Epithelial cell of umbilical artery (primary cell): ENCODE measurements around the gene F2RL3. TPM values are rescaled to one million over a fixed set of nuclear protein-coding genes. Genes with fewer than 3 reads are reported as not detected.

Experiments used
- total RNA-seq: library from RNA; depleted of rRNA; stranded (reverse); fragments of >200 nt; gene quantifications from 2 replicates; pipeline ENCODE4 v1.2.3, GENCODE V29; 2014

F2RL3 gene
- total RNA-seq: 1.1 and 2.3 TPM in 2 replicates

DNA sequence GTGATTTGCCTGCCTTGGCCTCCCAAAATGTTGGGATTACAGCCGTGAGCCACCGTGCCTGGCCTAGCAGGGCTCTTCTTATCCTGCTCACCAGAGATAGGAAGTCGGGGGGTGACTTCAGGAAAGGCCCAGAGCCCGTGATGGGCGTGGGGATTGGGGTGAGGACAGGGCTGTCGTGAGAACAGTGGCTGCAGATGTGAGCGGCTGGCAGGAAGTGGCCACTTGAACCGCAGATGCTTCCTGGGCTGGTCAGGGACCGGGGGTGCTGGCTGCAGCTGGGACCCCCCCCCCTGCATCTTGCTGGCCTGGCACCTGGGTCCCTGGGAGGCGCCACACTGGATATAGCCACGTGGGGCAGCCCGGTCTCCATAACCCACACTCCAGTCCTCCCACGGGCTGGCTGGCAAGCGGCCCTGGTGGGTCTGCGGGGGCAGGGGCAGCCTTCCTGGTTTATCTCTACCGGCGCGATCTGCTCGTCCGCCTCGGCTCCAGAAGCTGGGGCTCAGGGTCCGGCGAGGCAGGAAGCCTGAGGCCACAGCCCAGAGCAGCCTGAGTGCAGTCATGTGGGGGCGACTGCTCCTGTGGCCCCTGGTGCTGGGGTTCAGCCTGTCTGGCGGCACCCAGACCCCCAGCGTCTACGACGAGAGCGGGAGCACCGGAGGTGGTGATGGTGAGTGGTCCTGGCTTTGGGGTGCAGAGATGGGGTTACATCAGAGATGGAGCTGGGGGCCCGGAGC is at the start of gene F2RL3:
Gene F2RL3 (plus strand): TSS at position 371 of the 737 bp plus-strand sequence. CDS start 191 bp downstream, at position 562.

Other genes starting within 250 kb of the F2RL3 start
- gene SMIM7, start 228.9 kb upstream of the F2RL3 start, total RNA-seq: 52.6 and 102 TPM in 2 replicates
- gene TMEM38A, start 227.9 kb upstream of the F2RL3 start, total RNA-seq: 2.6 and 2.9 TPM in 2 replicates
- gene NWD1, start 169.2 kb upstream of the F2RL3 start, total RNA-seq: not detected in 2 replicates
- 23.1 and 29.6 TPM in 2 replicates for gene SIN3B, start 59.6 kb upstream of the F2RL3 start, total RNA-seq
- gene CPAMD8, start 137.8 kb downstream of the F2RL3 start, total RNA-seq: 0.30 and 0.65 TPM in 2 replicates
- 4.9 and 5.6 TPM in 2 replicates for gene HAUS8, start 186.5 kb downstream of the F2RL3 start, total RNA-seq
- gene MYO9B, start 186.8 kb downstream of the F2RL3 start, total RNA-seq: 34.2 and 50.0 TPM in 2 replicates